Activated gamma-delta T cell treated with anti-CD3 and anti-CD28 coated beads, Interleukin-2, amount 50 U/mL, for 16 hours (primary cell): ENCODE measurements around the gene SPANXD.
"Not testable (repeated sequence)": the region's sequence is repeated elsewhere in the genome, so short reads cannot be mapped to it uniquely, and the experiment has no call there.

Experiments
- DNase-seq: peaks from one replicate; pipeline ENCODE4 v3.0.0-alpha.2; 2020; ENCODE audit warnings: low read depth

The SPANXD gene, protein sequence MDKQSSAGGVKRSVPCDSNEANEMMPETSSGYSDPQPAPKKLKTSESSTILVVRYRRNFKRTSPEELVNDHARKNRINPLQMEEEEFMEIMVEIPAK

DNA sequence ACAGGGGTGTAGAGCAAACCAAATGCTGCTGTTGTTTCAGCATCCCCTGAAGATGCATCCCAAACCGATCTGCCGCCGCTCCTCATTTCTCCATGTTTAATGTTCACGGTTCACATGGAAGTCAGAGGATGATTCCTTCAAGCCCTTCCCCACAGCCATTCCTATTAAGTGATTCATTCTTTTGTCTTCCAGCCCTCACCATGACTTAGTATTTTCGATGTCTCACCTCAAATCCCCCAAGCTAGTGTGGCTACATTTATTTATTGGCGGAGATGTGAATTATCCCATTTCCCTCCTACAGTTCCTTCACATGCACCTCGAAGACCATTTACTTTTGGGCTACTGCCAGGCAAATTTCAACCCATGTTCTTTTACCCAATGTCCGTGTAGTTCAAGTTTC lies at the start of gene SPANXD:
Gene SPANXD, minus strand, starts transcription at position 101 of the 400 bp plus-strand sequence. CDS start 334 bp downstream, outside the sequence.
- not testable (repeated sequence) for DNase-seq

DNA sequence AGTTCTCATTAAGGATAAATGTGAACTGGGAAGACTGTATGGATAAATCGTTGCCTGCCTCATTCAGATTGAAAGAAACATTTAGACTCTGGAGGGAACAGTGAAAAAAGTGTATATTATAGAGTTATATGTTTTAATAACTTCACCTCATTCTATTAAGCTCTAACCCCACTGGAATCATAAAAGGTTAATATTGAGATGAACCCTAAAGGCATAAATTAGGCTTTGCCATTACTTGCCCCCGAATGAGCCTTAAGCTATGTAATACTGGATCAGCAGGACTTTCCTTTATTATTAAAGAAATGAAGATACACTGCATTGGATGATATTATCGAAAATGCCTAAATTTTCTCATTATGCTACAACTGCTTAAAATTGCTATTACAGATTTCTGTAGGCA lies 44.1 kb upstream of the SPANXD start:
- DNase-seq: no peak

DNA sequence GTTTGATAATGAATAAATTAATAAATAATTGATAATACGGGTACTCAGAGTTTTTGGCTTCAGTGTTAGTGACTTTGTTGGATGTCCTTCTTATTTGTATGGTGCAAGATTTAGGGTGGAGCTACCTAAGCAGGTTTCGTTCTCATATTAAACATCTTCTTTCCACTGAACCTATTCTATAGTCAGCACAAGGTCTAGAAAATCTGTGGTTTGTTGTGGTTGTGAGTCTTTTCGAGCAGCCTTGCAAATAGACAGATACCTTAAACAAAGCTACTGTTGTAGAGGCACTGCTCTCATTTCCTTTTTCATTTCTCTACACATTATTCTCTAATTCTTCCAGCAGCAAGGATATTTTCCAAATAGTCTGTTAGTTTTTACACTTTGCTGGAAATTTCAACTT lies 38.1 kb upstream of the SPANXD start:
- DNase-seq: no peak

DNA sequence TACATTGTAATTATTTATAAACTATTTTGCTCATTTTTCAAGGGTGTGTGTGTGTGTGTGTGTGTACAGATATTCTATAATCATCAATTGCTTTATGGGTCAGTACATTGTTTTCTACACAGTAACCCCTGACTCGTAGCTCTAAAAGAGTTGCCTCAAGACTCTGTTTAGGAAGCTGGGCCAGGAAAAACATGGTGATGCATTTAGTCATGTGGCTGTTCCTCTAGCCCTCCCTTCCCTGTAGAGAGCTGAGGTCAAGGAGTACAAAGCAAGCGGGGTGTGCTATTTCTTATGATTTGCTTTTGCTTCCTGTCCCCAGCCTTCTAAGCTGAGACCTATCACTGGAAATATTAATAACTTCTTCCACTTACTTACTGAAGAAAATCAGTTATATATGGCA lies 34.8 kb upstream of the SPANXD start:
- no peak for DNase-seq

DNA sequence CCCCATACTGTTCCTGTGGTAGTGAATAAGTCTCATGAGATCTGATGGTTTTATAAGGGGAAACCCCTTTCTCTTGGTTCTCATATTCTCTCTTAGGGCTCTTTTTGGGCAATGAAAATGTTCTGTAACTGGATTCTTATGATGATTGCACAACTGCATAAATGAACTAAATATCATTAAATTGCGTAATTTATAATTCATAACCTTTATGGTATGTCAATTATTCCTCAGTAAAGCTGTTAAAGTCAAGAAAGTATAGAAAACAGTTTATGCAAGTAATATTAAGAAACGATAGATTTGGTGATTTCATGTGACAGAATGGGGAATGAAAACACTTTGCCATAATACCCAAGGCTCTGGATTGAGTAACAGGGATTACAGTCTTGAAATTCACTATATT lies 33.5 kb upstream of the SPANXD start:
- no peak for DNase-seq

DNA sequence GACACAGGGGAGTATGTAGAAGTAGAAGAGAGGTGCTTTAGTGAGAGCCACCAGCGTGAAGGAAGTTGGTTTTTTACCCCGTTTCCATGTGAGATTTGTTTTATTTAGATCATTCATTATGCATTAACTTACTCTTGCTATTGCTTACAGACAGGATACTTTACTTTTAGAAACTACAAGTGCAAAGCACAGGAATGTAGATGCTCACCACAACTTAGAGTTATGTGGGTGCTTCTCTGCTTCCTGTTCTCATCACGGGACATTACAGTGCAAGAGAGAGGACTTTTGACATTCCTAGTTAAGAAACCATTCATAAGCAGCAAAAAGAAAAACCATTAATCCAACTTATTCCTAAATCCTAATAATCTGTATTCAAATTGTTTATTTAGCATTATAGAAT lies 25.6 kb upstream of the SPANXD start:
- DNase-seq: no peak

DNA sequence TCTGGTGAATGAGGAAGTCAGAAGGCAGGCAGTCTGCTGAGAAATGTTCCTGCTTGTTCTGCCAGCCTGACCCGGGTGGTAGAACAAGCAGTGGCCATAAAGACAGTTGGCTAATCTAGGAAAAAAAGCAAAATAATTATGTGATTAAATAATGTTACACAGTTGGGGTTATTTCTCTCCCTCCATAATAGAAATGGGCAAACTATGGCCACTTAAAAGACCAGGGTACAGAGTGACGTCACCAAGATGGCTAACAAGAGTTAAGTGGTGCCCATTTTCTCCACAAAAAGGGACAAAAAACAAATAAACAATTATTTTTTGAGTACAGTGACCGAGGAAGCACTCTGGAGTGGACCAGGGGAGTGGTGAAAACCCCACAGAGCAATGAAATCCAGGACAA lies 16.1 kb upstream of the SPANXD start:
- no peak for DNase-seq

DNA sequence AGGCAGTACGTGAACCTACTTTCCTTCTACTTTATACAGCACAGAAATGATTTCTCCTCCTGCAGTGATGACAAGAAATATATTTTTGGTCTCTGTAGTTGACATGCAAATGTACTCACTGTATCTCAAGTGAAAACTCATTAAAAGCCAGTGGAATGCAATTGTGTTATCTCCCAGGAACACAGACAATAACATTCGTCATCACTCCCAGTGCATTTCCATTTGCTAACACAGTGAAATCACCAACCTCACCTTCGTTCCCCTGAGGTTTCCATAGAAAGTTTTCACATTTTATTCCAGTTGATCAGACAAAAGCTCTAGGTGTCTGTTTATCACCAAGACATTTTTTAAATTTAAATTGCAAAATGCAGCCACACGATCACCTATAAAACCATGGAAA lies 2.5 kb upstream of the SPANXD start:
- DNase-seq: no peak

DNA sequence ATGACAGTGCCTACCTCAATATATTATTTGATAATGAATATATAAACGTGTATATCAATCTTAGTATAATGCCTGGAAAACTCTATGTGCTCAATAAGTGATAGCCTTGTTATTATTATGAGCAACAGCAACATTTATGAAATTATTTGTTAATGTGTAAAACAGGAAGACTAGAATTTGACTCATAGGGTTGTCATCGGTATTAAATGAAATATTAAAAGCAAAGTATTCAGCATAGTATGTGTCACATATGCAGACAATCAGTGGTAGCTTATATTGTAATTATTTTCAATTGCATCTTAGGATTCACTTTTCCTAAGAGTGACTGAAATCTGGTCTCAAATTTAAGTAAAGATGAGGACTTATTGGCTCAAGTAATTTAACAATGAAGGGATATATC lies 24.6 kb downstream of the SPANXD start:
- no peak for DNase-seq

DNA sequence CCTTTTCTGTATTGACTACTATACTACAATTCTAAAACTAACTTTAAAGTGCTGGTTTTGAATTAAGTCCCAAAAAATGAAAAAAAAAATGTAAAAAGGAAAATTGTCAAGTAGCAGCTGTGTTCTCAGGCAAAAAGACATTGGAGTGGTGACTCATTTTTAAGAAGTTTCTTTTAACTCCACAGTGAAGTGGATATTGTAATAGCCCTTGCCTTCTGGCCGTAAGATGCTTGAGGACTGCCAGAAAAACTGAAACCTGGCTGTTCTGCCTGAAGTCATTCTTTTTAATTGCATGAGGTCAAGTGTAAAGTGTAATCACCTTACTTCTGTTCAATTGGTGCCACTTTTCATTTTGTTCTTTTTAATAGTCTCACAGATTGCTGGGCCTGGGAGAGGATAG lies 28.9 kb downstream of the SPANXD start:
- no peak for DNase-seq

DNA sequence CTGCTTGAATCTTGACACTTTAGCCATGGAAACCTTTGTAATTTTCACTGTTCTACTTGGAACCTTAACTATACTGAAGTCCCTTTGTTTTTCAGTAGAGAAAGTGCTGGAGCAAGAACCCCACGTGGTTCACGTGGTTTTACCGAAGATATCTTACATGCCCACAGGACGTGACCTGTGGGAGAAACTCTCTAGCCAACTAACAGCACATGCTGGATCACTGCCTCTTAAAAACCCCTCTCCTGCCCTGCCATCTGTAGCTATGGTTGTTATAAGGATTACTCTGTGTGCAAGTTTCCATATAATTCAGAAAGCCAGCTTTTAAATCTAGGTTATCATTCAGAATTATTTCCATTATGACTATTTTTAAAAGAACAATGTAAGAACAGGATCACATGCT lies 30.2 kb downstream of the SPANXD start:
- no peak for DNase-seq

DNA sequence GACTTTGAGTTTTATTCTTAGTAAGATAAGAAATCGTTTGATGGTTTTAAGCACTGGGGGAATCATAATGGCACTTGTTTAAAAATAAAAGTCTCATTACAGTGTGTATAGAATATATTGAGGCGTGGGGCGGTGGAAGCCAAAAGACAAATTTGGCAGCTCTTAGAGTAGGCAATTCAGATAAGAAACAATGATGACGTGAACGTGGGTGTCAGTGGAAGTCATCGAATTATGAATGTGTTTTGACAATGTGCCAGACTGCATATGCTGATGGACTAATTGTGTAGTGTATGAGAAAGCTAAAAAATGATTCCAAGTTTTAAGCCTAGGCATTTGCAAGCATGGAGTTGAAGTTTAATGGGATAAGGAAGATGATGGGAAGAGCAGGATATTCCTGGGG lies 35.8 kb downstream of the SPANXD start:
- no peak for DNase-seq

DNA sequence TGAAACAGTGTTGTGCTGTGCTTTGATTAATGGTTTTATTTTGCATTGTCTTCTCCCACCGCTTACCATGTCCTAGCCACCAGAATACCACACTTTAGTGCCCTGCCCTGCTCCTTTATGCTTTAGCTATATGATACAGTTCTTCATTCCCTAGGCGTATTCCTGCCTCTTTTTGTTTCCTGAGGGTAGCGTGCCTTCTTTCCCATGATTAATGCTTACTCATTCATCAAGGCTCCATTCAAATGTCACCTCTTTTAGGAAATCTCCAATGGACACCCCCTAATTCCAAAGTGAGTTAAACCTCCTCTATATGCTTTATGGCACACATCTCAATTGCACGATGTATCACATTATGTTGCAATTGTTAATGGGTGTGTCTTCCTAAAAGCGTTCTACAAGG lies 46.3 kb downstream of the SPANXD start:
- DNase-seq: no peak
